Hindlimb muscle (tissue), 1 donor: Measurements from ENCODE around the gene TTC14. TPM values are rescaled to one million over a fixed set of nuclear protein-coding genes. Genes with fewer than 3 reads are reported as not detected.
"Not testable (repeated sequence)": the region's sequence is repeated elsewhere in the genome, so short reads cannot be mapped to it uniquely, and the experiment has no call there.

Source experiments
- DNase-seq: peaks from one replicate; pipeline ENCODE4 v3.0.0-alpha.2; 2013
- polyA plus RNA-seq: library from polyadenylated mRNA; unstranded; fragments of 120-200 nt; gene quantifications from one replicate; pipeline ENCODE4 v1.2.1, GENCODE V29; 2013; ENCODE audit not compliant: insufficient read length

The TTC14 gene
- 32.5 TPM for polyA plus RNA-seq

- peak; percentile 93 for DNase-seq
Measured at GRCh38 chr3:180601688-180602666, at the start of gene TTC14. Gene TTC14, plus strand, starts transcription at chr3:180602163. Its CDS starts 99 bp downstream, at chr3:180602262.

- no peak for DNase-seq
Measured at GRCh38 chr3:180563406-180563805, 38.6 kb upstream of the TTC14 start.

GRCh38 chr3:180564676-180565075 is 37.3 kb upstream of the TTC14 start:
- DNase-seq, result no peak

- DNase-seq, result no peak
Measured at GRCh38 chr3:180570238-180570637, 31.7 kb upstream of the TTC14 start.

GRCh38 chr3:180571831-180572598 is 29.9 kb upstream of the TTC14 start:
- no peak for DNase-seq

GRCh38 chr3:180575571-180575970 is 26.4 kb upstream of the TTC14 start:
- no peak for DNase-seq

GRCh38 chr3:180580934-180581333 is 21.0 kb upstream of the TTC14 start:
- DNase-seq, result no peak

GRCh38 chr3:180590396-180590795 is 11.6 kb upstream of the TTC14 start:
- DNase-seq, result no peak

GRCh38 chr3:180593631-180594030 is 8.3 kb upstream of the TTC14 start:
- DNase-seq, result not testable (repeated sequence)

- no peak for DNase-seq
Measured at GRCh38 chr3:180594631-180595558, 7.1 kb upstream of the TTC14 start.

- DNase-seq, result no peak
Measured at GRCh38 chr3:180595559-180595935, 6.4 kb upstream of the TTC14 start.

- no peak for DNase-seq
Measured at GRCh38 chr3:180600473-180600872, 1.5 kb upstream of the TTC14 start.

GRCh38 chr3:180611006-180611405 is 9.0 kb downstream of the TTC14 start:
- DNase-seq, result no peak

- DNase-seq, result no peak
Measured at GRCh38 chr3:180612364-180612763, 10.4 kb downstream of the TTC14 start.

- DNase-seq, result no peak
Measured at GRCh38 chr3:180615954-180616353, 14.0 kb downstream of the TTC14 start.

GRCh38 chr3:180617049-180617448 is 15.1 kb downstream of the TTC14 start:
- DNase-seq, result no peak

- not testable (repeated sequence) for DNase-seq
Measured at GRCh38 chr3:180618563-180618962, 16.6 kb downstream of the TTC14 start.

GRCh38 chr3:180619723-180620122 is 17.8 kb downstream of the TTC14 start:
- no peak for DNase-seq

GRCh38 chr3:180624714-180625113 is 22.8 kb downstream of the TTC14 start:
- DNase-seq, result no peak

GRCh38 chr3:180626844-180627243 is 24.9 kb downstream of the TTC14 start:
- DNase-seq, result no peak

GRCh38 chr3:180630371-180630770 is 28.4 kb downstream of the TTC14 start:
- DNase-seq, result no peak

GRCh38 chr3:180631317-180631716 is 29.4 kb downstream of the TTC14 start:
- DNase-seq, result no peak
